ENCODE results near the gene ZNF718. TPM values are rescaled to one million over a fixed set of nuclear protein-coding genes. Genes with fewer than 3 reads are reported as not detected.
"Not testable (repeated sequence)": the region's sequence is repeated elsewhere in the genome, so short reads cannot be mapped to it uniquely, and the experiment has no call there.

Gene ZNF718
- total RNA-seq, 1 experiment from 2014 or later, result 15.2 TPM

DNA sequence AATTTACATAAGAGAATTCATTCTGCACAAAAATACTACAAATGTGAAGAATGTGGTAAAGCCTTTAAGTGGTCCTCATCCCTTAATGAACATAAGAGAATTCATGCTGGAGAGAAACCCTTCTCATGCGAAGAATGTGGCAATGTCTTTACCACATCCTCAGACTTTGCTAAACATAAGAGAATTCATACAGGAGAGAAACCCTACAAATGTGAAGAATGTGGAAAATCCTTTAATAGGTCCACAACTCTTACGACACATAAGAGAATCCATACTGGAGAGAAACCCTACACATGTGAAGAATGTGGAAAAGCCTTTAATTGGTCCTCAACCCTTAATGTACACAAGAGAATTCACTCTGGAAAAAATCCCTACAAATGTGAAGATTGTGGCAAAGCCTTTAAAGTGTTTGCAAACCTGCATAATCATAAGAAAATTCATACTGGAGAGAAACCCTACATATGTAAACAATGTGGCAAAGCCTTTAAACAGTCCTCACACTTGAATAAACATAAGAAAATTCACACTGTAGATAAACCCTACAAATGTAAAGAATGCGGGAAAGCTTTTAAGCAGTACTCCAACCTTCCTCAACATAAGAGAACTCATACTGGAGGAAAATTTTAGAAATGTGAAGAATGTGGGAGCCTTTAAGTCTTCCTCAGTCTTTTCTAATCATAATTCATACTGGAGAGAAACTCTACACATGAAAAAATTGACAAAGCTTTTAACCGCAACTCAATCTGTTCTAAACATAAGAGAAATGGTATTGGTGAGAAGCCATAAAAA lies 37.4 kb downstream of the ZNF718 start:
- Mint-ChIP-seq H3K4me3 (ENCODE audit: low read depth, unreplicated experiment) (no peak overlapping the region), H3K36me3 (ENCODE audit: insufficient read depth, unreplicated experiment) (no peaks in the 10 kb centered on the region), H3K4me1 (ENCODE audit: low read depth, unreplicated experiment) (no peaks in the 10 kb centered on the region), H3K27me3 (ENCODE audit: unreplicated experiment) (no peaks in the 10 kb centered on the region), H3K9me3 (ENCODE audit: low read depth, unreplicated experiment) (no peaks in the 10 kb centered on the region), H3K27ac (ENCODE audit: unreplicated experiment) (no peak overlapping the region)
- DNase-seq, result no peak
- intact Hi-C loops (cut with micrococcal nuclease; ENCODE audit: unreplicated experiment), result no loop called here
- BruUV-seq (replicated peaks), result no TSS peak
- CTCF ChIA-PET, result no interaction called here
- TF ChIP-seq, protein P1, sequence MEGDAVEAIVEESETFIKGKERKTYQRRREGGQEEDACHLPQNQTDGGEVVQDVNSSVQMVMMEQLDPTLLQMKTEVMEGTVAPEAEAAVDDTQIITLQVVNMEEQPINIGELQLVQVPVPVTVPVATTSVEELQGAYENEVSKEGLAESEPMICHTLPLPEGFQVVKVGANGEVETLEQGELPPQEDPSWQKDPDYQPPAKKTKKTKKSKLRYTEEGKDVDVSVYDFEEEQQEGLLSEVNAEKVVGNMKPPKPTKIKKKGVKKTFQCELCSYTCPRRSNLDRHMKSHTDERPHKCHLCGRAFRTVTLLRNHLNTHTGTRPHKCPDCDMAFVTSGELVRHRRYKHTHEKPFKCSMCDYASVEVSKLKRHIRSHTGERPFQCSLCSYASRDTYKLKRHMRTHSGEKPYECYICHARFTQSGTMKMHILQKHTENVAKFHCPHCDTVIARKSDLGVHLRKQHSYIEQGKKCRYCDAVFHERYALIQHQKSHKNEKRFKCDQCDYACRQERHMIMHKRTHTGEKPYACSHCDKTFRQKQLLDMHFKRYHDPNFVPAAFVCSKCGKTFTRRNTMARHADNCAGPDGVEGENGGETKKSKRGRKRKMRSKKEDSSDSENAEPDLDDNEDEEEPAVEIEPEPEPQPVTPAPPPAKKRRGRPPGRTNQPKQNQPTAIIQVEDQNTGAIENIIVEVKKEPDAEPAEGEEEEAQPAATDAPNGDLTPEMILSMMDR (IDR thresholded peaks at IDR 0.05; ENCODE audit: unreplicated experiment), result no peak

DNA sequence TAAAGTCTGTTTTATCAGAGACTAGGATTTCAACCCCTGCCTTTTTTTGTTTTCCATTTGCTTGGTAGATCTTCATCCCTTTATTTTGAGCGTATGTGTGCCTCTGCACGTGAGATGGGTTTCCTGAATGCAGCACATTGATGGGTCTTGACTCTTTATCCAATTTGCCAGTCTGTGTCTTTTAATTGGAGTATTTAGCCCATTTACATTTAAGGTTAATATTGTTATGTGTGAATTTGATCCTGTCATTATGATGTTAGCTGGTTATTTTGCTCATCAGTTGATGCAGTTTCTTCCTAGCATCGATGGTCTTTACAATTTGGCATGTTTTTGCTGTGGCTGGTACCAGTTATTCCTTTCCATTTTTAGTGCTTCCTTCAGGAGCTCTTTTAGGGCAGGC lies 45.3 kb downstream of the ZNF718 start:
- H3K4me3 Mint-ChIP-seq (ENCODE audit: low read depth, unreplicated experiment); H3K27ac Mint-ChIP-seq (ENCODE audit: unreplicated experiment); H3K27me3 Mint-ChIP-seq (ENCODE audit: unreplicated experiment); DNase-seq; H3K4me1 Mint-ChIP-seq (ENCODE audit: low read depth, unreplicated experiment); intact Hi-C loops (cut with micrococcal nuclease; ENCODE audit: unreplicated experiment); H3K36me3 Mint-ChIP-seq (ENCODE audit: insufficient read depth, unreplicated experiment); CTCF ChIA-PET; H3K9me3 Mint-ChIP-seq (ENCODE audit: low read depth, unreplicated experiment); BruUV-seq (replicated peaks): not testable (repeated sequence)

DNA sequence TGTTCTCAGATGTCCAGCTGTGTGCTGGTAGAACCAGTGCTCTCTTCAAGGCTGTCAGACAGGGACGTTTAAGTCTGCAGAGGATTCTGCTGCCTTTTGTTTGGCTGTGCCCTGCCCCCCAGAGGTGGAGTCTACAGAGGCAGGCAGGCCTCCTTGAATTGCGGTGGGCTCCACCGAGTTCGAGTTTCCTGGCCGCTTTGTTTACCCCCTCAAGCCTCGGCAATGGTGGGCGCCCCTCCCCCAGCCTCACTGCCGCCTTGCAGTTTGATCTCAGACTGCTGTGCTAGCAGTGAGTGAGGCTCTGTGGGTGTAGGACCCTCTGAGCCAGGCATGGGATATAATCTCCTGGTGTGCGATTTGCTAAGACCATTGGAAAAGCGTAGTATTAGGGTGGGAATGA lies 47.0 kb downstream of the ZNF718 start:
- H3K4me3 Mint-ChIP-seq (ENCODE audit: low read depth, unreplicated experiment); H3K9me3 Mint-ChIP-seq (ENCODE audit: low read depth, unreplicated experiment); DNase-seq; CTCF ChIA-PET; H3K4me1 Mint-ChIP-seq (ENCODE audit: low read depth, unreplicated experiment); H3K27me3 Mint-ChIP-seq (ENCODE audit: unreplicated experiment); BruUV-seq (replicated peaks); intact Hi-C loops (cut with micrococcal nuclease; ENCODE audit: unreplicated experiment); H3K36me3 Mint-ChIP-seq (ENCODE audit: insufficient read depth, unreplicated experiment); H3K27ac Mint-ChIP-seq (ENCODE audit: unreplicated experiment): not testable (repeated sequence)

DNA sequence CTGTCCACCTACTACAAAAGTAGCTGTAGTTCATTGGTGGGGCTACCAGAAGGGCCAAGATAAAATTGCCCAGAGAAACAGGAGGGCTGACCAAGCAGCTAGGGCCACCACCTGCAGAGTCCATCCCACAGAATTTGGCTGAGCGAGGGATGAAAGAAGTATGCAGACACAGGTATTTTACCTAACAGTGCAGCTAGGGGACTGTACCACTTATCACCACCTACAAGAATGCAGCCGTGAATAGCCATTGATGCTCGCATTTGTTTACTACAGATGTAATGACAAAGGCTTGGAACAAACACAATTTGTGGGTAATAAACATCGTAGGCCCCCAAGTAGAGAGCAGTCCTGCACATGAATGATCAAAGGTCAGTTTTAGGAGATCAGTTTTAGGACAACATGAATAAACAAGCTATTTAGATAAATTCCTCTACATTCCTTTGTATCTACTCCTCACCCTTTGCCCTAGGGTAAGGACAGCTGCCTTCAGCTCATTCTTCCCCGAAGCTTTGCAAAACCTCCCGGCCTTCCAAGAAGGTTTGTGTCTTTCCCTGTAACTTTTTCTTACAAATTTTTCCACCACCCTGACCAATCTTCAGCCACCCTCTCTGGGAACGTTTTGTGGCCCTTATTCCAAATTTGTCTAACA lies 49.5 kb downstream of the ZNF718 start:
- no TSS peak for BruUV-seq (replicated peaks)
- CTCF ChIA-PET, result no interaction called here
- H3K9me3 Mint-ChIP-seq (ENCODE audit: low read depth, unreplicated experiment), result peaks cover 10% of the 10 kb centered on the region

DNA sequence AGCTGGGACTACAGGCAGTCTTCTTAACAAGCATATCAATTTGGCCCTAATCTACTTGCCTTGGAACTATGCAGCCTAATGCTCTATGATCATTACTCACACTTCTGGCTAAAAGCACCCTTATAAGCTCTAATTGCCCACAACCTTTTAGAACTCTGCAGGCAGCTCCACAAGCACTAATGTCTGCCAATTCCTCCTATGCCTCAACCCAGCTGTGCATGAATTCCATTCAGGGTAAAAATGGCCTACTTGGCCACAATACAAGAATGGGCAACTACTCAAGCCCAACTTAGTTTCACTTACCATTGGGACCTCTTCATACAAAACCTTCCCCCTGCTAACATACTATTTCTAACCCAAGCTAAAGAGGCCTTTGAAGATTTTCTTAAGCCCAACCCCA lies 51.7 kb downstream of the ZNF718 start:
- CTCF ChIA-PET, result no interaction called here
- peaks cover 6% of the 10 kb centered on the region for H3K9me3 Mint-ChIP-seq (ENCODE audit: low read depth, unreplicated experiment)

More for the DNA sequence above, 49.5 kb downstream of the ZNF718 start:
- no peak for DNase-seq
- TF ChIP-seq, protein P1 (IDR thresholded peaks at IDR 0.05; ENCODE audit: unreplicated experiment), result no peak
- H3K4me1 Mint-ChIP-seq (ENCODE audit: low read depth, unreplicated experiment), result no peaks in the 10 kb centered on the region
- no peaks in the 10 kb centered on the region for H3K36me3 Mint-ChIP-seq (ENCODE audit: insufficient read depth, unreplicated experiment)
- intact Hi-C loops (cut with micrococcal nuclease; ENCODE audit: unreplicated experiment), result no loop called here
- H3K4me3 Mint-ChIP-seq (ENCODE audit: low read depth, unreplicated experiment), result no peak overlapping the region
- H3K27me3 Mint-ChIP-seq (ENCODE audit: unreplicated experiment), result no peaks in the 10 kb centered on the region
- H3K27ac Mint-ChIP-seq (ENCODE audit: unreplicated experiment), result no peak overlapping the region

More for the DNA sequence above, 51.7 kb downstream of the ZNF718 start:
- intact Hi-C loops (cut with micrococcal nuclease; ENCODE audit: unreplicated experiment), result no loop called here
- BruUV-seq (replicated peaks), result no TSS peak
- Mint-ChIP-seq H3K36me3 (ENCODE audit: insufficient read depth, unreplicated experiment) (no peaks in the 10 kb centered on the region), H3K4me3 (ENCODE audit: low read depth, unreplicated experiment) (no peak overlapping the region), H3K27me3 (ENCODE audit: unreplicated experiment) (no peaks in the 10 kb centered on the region), H3K4me1 (ENCODE audit: low read depth, unreplicated experiment) (no peaks in the 10 kb centered on the region), H3K27ac (ENCODE audit: unreplicated experiment) (no peak overlapping the region)
- TF ChIP-seq, protein P1 (IDR thresholded peaks at IDR 0.05; ENCODE audit: unreplicated experiment), result no peak
- no peak for DNase-seq

Measured in Calu3 (cell line).